HCT116 (cell line): ENCODE data around the gene GP9. TPM values are rescaled to one million over a fixed set of nuclear protein-coding genes. Genes with fewer than 3 reads are reported as not detected.

Experiments used
- ATAC-seq: fragments of 200-7000 bp; cut with Tn5 transposase; 2 replicates; pipeline ENCODE4 v1.9.1; 2020; ENCODE audit warnings: mild to moderate bottlenecking, moderate library complexity
- BruUV-seq: library from RNA; stranded (reverse); fragments of 400-500 nt; replicated peaks from 2 replicates; lab custom pipeline; 2021; lab: Mats Ljungman, UMichigan
- CTCF ChIA-PET: fragments of 300-600 bp; sonication (Branson Sonifier 250); formaldehyde crosslinking; loops from one replicate; lab custom pipeline; 2021; ENCODE audit warnings: antibody characterized with exemption; lab: Charles Lee
- POLR2A ChIA-PET: fragments of 300-600, 350-600 bp; sonication (Branson Sonifier 250); formaldehyde crosslinking; loops from one replicate; lab custom pipeline; 2021; ENCODE audit warnings: antibody characterized with exemption; lab: Charles Lee
- RAD21 ChIA-PET, 2 experiments: fragments of 300-600 bp; sonication (Branson Sonifier 250); formaldehyde crosslinking; loops; one replicate each; lab custom pipeline; 2023; ENCODE audit warnings: low total read pairs in 2 of 2; ENCODE audit not compliant: uncharacterized antibody in 2 of 2, unreplicated experiment in 2 of 2, low non-redundant PET in 1 of 2; lab: Charles Lee
- DNase-seq: peaks from one replicate; pipeline ENCODE4 v3.0.0-alpha.2; 2010; ENCODE audit warnings: low read depth, low spot score
- H2AFZ ChIP-seq: fragments of 200-600 bp; shearing (Covaris generic), sonication (generic); 2 replicates; pipeline ENCODE4 v1.6.1; 2017; ENCODE audit warnings: low read depth, mixed run types, mixed read lengths, antibody characterized with exemption, low read length; ENCODE audit not compliant: poor library complexity, severe bottlenecking
- H3K27ac ChIP-seq: 2 replicates; pipeline ENCODE4 v1.5.1; 2012; ENCODE audit warnings: low read depth, low read length
- H3K27me3 ChIP-seq: fragments of 200-600 bp; sonication (generic); 2 replicates; pipeline ENCODE4 v1.6.1; 2016; ENCODE audit warnings: mixed run types, low read length, mixed read lengths; ENCODE audit not compliant: insufficient read depth
- H3K36me3 ChIP-seq, 2 experiments: fragments of 200-500 bp in 1 of 2; fragments of 200-600 bp in 1 of 2; sonication (Bioruptor generic) in 1 of 2; sonication (generic) in 1 of 2; 2 replicates each; pipeline versions ENCODE4 v1.5.1 to v1.6.1; 2014 to 2016; ENCODE audit warnings: low read length in 2 of 2, inconsistent platforms in 1 of 2, mixed read lengths in 1 of 2, mixed run types in 1 of 2; ENCODE audit not compliant: insufficient read depth in 2 of 2, control insufficient read depth in 1 of 2
- H3K4me1 ChIP-seq, 2 experiments: fragments of 200-600 bp in 1 of 2; sonication (generic) in 1 of 2; 2 replicates each; pipeline versions ENCODE4 v1.5.1 to v1.6.1; 2012 to 2017; ENCODE audit warnings: low read length in 2 of 2, inconsistent platforms in 1 of 2, mild to moderate bottlenecking in 1 of 2, mixed read lengths in 1 of 2, mixed run types in 1 of 2, moderate library complexity in 1 of 2; ENCODE audit not compliant: insufficient read depth in 2 of 2, control insufficient read depth in 1 of 2
- H3K4me2 ChIP-seq: fragments of 200-600 bp; sonication (generic); 2 replicates; pipeline ENCODE4 v1.6.1; 2017; ENCODE audit warnings: mixed run types, low read length, mixed read lengths
- H3K4me3 ChIP-seq, 2 experiments: fragments of 200-600 bp in 1 of 2; sonication (generic) in 1 of 2; replicated peaks in 1 of 2; 2 replicates each; pipeline ENCODE4 v1.5.1; 2011 to 2016; ENCODE audit warnings: low read length in 2 of 2, control low read depth in 1 of 2, low read depth in 1 of 2, mild to moderate bottlenecking in 1 of 2, mixed read lengths in 1 of 2, mixed run types in 1 of 2
- H3K79me2 ChIP-seq: fragments of 200-600 bp; sonication (generic); 2 replicates; pipeline ENCODE4 v1.6.1; 2017; ENCODE audit warnings: mild to moderate bottlenecking, mixed run types, low read length, moderate library complexity, mixed read lengths; ENCODE audit not compliant: insufficient read depth
- H3K9ac ChIP-seq: fragments of 200-600 bp; sonication (generic); 2 replicates; pipeline ENCODE4 v1.6.1; 2016; ENCODE audit warnings: low read length, mixed read lengths
- H3K9me2 ChIP-seq: fragments of 200-600 bp; sonication (generic), shearing (Covaris generic); 2 replicates; pipeline ENCODE4 v1.6.1; 2017; ENCODE audit warnings: mixed run types, mild to moderate bottlenecking, moderate library complexity; ENCODE audit not compliant: insufficient read depth
- H3K9me3 ChIP-seq, 2 experiments: fragments of 200-500 bp in 1 of 2; fragments of 200-600 bp in 1 of 2; sonication (Bioruptor generic) in 1 of 2; sonication (generic) in 1 of 2; 2 replicates each; pipeline ENCODE4 v1.6.1; 2014 to 2017; ENCODE audit warnings: low read length in 2 of 2, mixed read lengths in 2 of 2, inconsistent platforms in 1 of 2, low read depth in 1 of 2, mild to moderate bottlenecking in 1 of 2, mixed run types in 1 of 2, moderate library complexity in 1 of 2; ENCODE audit not compliant: control insufficient read depth in 1 of 2, insufficient read depth in 1 of 2
- H4K20me1 ChIP-seq: fragments of 200-600 bp; sonication (generic), shearing (Covaris generic); 2 replicates; pipeline ENCODE4 v1.6.1; 2017; ENCODE audit warnings: mixed run types, mild to moderate bottlenecking, moderate library complexity; ENCODE audit not compliant: insufficient read depth
- ATF3 ChIP-seq: IDR thresholded peaks from 2 replicates; pipeline ENCODE4 v1.6.1; 2012
- CBX3 ChIP-seq: IDR thresholded peaks from 2 replicates; pipeline ENCODE4 v1.6.1; 2012; ENCODE audit warnings: low read depth
- ELF1 ChIP-seq: IDR thresholded peaks from 2 replicates; pipeline ENCODE4 v1.6.1; 2012; ENCODE audit warnings: low read depth, borderline replicate concordance
- EZH2 ChIP-seq: fragments of 200-600 bp; sonication (generic); IDR thresholded peaks from 2 replicates; pipeline ENCODE4 v1.6.1; 2017; ENCODE audit warnings: antibody characterized with exemption, mixed run types
- EZH2phosphoT487 ChIP-seq: fragments of 200-600 bp; IDR thresholded peaks from 2 replicates; pipeline ENCODE4 v1.6.1; 2018; ENCODE audit warnings: antibody characterized with exemption, borderline replicate concordance
- FOSL1 ChIP-seq: IDR thresholded peaks from 2 replicates; pipeline ENCODE4 v1.6.1; 2012; ENCODE audit warnings: low read depth
- JUND ChIP-seq: IDR thresholded peaks from 2 replicates; pipeline ENCODE4 v1.6.1; 2012
- MAX ChIP-seq: IDR thresholded peaks from 2 replicates; pipeline ENCODE4 v1.6.1; 2012
- REST ChIP-seq: IDR thresholded peaks from 2 replicates; pipeline ENCODE4 v1.6.1; 2012; ENCODE audit warnings: low read depth
- YY1 ChIP-seq: IDR thresholded peaks from 2 replicates; pipeline ENCODE4 v1.6.1; 2011; ENCODE audit warnings: low read length, low read depth, moderate library complexity, mild to moderate bottlenecking; ENCODE audit not compliant: insufficient replicate concordance; ENCODE audit errors: extremely low read depth
- ZBTB33 ChIP-seq: IDR thresholded peaks from 2 replicates; pipeline ENCODE4 v1.6.1; 2011; ENCODE audit warnings: mild to moderate bottlenecking, low read length, moderate library complexity; ENCODE audit not compliant: insufficient replicate concordance; ENCODE audit errors: extremely low read depth
- ZFX ChIP-seq: fragments of 450-650 bp; IDR thresholded peaks from 2 replicates; pipeline ENCODE4 v1.6.1; 2017
- ZNF274 ChIP-seq: fragments of 200-500 bp; sonication (Bioruptor generic); IDR thresholded peaks from 2 replicates; pipeline ENCODE4 v1.6.1; 2014; ENCODE audit warnings: mild to moderate bottlenecking, low read depth, low read length, inconsistent platforms
- intact Hi-C: fragments of 100-400 bp; cut with micrococcal nuclease; formaldehyde crosslinking; loops from 2 replicates; pipeline ENCODE4 v1.10.0; 2022
- total RNA-seq: library from RNA; stranded (reverse); gene quantifications from one replicate; pipeline ENCODE4 v1.2.1, GENCODE V29; 2021; ENCODE audit not compliant: unreplicated experiment

GP9 gene
- total RNA-seq, 1 experiment from 2014 or later: not detected

- CTCF ChIA-PET: no interaction called here
- BruUV-seq: no TSS peak
- POLR2A ChIA-PET: no interaction called here
These were observed 25.2 kb downstream of the GP9 start for GRCh38 chr3:129085818-129086217.

GRCh38 chr3:129087138-129087702, 26.6 kb downstream of the GP9 start:
- Histone ChIP-seq H3K9me3 (no peaks in the 10 kb centered on the region), H3K4me1 (no peaks in the 10 kb centered on the region), H4K20me1 (no peaks in the 10 kb centered on the region), H3K27ac (no peak overlapping the region), H2AFZ (no peak overlapping the region), H3K27me3 (no peaks in the 10 kb centered on the region), H3K4me2 (no peak overlapping the region), H3K79me2 (no peaks in the 10 kb centered on the region), H3K9me2 (no peaks in the 10 kb centered on the region), H3K9ac (no peak overlapping the region), H3K4me3 (no peak overlapping the region), H3K36me3 (peaks cover 0 to 3% of the 10 kb centered on the region in 2 experiments; a peak in 2 of 4 replicates)
- no TSS peak for BruUV-seq
- POLR2A ChIA-PET: no interaction called here
- intact Hi-C loops: no loop called here
- RAD21 ChIA-PET: no interaction called here
- no peak for DNase-seq
- CTCF ChIA-PET: no interaction called here
- ATAC-seq: no peak
- TF ChIP-seq ZNF274 (no peak), EZH2phosphoT487 (no peak), REST (no peak), ELF1 (no peak), ZFX (no peak), CBX3 (no peak), FOSL1 (no peak), ZBTB33 (no peak), EZH2 (no peak), ATF3 (no peak), JUND (no peak), YY1 (no peak)

More at GRCh38 chr3:129085818-129086217, 25.2 kb downstream of the GP9 start:
- no peaks in the 10 kb centered on the region for H3K79me2 ChIP-seq
- H3K4me2 ChIP-seq: no peak overlapping the region
- H3K27me3 ChIP-seq: no peaks in the 10 kb centered on the region
- DNase-seq (no peak), ATAC-seq (no peak)
- intact Hi-C loops: no loop called here
- H3K9me2 ChIP-seq: no peaks in the 10 kb centered on the region
- H3K9ac ChIP-seq: no peak overlapping the region
- H4K20me1 ChIP-seq: no peaks in the 10 kb centered on the region
- H3K4me3 ChIP-seq: no peak overlapping the region
- no peaks in the 10 kb centered on the region for H3K4me1 ChIP-seq
- RAD21 ChIA-PET: no interaction called here
- no peak overlapping the region for H3K27ac ChIP-seq
- H2AFZ ChIP-seq: no peak overlapping the region
- no peaks in the 10 kb centered on the region for H3K9me3 ChIP-seq
- TF ChIP-seq YY1 (no peak), ZNF274 (no peak), MAX (no peak)
- TF ChIP-seq, all 23 proteins: peak for 0
- no peaks in the 10 kb centered on the region for H3K36me3 ChIP-seq
